GM12878 (cell line): ENCODE measurements around the gene CUL1.

Experiments
- CTCF ChIP-seq, 3 experiments: IDR thresholded peaks in 2 of 3; conservative IDR thresholded peaks in 1 of 3; 2 replicates each; pipeline ENCODE4 v1.5.1; 2011; ENCODE audit warnings: low read depth in 3 of 3, low read length in 3 of 3, mild to moderate bottlenecking in 3 of 3, control low read depth in 2 of 3, moderate library complexity in 2 of 3, inconsistent platforms in 1 of 3, mixed read lengths in 1 of 3; ENCODE audit not compliant: control insufficient read depth in 2 of 3, insufficient read depth in 1 of 3; ENCODE audit errors: extremely low read depth in 1 of 3
- EP300 ChIP-seq, 2 experiments: fragments of 150-350 bp in 1 of 2; IDR thresholded peaks; 2 replicates each; pipeline ENCODE4 v1.6.1; 2011 to 2012; ENCODE audit warnings: low read depth in 2 of 2, low read length in 2 of 2, borderline replicate concordance in 1 of 2, improper control_type of control experiment in 1 of 2, inconsistent platforms in 1 of 2; ENCODE audit not compliant: control insufficient read depth in 1 of 2
- EZH2 ChIP-seq: IDR thresholded peaks from 2 replicates; pipeline ENCODE4 v1.6.1; 2012; ENCODE audit warnings: low read depth, mild to moderate bottlenecking, control low read depth, inconsistent platforms, low read length, borderline replicate concordance; ENCODE audit not compliant: control insufficient read depth
- MAX ChIP-seq: IDR thresholded peaks from 2 replicates; pipeline ENCODE4 v1.6.1; 2012; ENCODE audit warnings: low read depth, low read length, improper control_type of control experiment
- NFYB ChIP-seq: IDR thresholded peaks from 2 replicates; pipeline ENCODE4 v1.6.1; 2011; ENCODE audit warnings: low read depth, mild to moderate bottlenecking, low read length, improper control_type of control experiment, moderate library complexity; ENCODE audit not compliant: insufficient read depth
- STAT3 ChIP-seq: IDR thresholded peaks from 2 replicates; pipeline ENCODE4 v1.6.1; 2011; ENCODE audit warnings: low read depth, low read length, improper control_type of control experiment
- ZNF217 ChIP-seq: fragments of 450-650 bp; IDR thresholded peaks from 2 replicates; pipeline ENCODE4 v1.6.1; 2017; ENCODE audit warnings: antibody characterized with exemption, mild to moderate bottlenecking
- ZNF384 ChIP-seq: IDR thresholded peaks from 2 replicates; pipeline ENCODE4 v1.6.1; 2012; ENCODE audit warnings: low read depth, mild to moderate bottlenecking, low read length, improper control_type of control experiment, borderline replicate concordance

DNA sequence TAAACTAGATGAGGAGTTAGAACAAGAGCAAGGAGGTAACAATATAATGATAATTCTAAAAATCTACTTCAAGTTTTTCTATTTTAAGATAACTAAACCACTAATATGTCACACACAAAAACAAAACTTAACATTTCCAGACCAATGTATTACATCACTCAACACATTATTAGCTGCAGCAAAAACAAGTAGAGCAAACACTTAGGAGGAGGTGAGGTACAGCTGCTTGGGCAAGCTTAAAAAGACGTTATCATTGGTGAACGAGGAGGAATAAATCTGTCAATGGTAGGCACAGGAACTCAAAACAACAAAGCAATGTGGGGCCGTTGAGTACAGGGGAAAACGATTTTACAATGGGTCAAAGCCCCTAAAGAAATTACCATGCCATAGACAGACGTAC is 126.6 kb downstream of the CUL1 start:
- TF ChIP-seq STAT3, result no peak
- TF ChIP-seq EZH2, result no peak
- TF ChIP-seq MAX, result no peak
- TF ChIP-seq ZNF384, result no peak
- no peak for TF ChIP-seq CTCF (IDR thresholded peaks at IDR 0.05 in 2 of 3, conservative IDR thresholded peaks at IDR 0.05 in 1 of 3; ENCODE audit: control insufficient read depth in 2 of 3, extremely low read depth in 1 of 3, insufficient read depth in 1 of 3, low read depth in 3 of 3, low read length in 3 of 3)
- no peak for TF ChIP-seq NFYB
- TF ChIP-seq EP300 (IDR thresholded peaks at IDR 0.05; ENCODE audit: borderline replicate concordance in 1 of 2, control insufficient read depth in 1 of 2, low read depth in 2 of 2, low read length in 2 of 2), result no peak
- TF ChIP-seq ZNF217, result no peak
